B cell (primary cell): ENCODE results near the gene ZNF638. TPM values are rescaled to one million over a fixed set of nuclear protein-coding genes. Genes with fewer than 3 reads are reported as not detected.

ENCODE experiments used
- ATAC-seq: fragments of 200-7000 bp; cut with Tn5 transposase; one replicate; pipeline ENCODE4 v1.10.0; 2021; ENCODE audit warnings: low read depth, mild to moderate bottlenecking, moderate number of reproducible peaks, moderate library complexity
- CTCF ChIA-PET: fragments of 350-600 bp; sonication (Branson Sonifier 250); formaldehyde crosslinking; loops from one replicate; lab custom pipeline; 2021; ENCODE audit warnings: antibody characterized with exemption, inconsistent platforms; lab: Charles Lee
- POLR2A ChIA-PET: fragments of 350-600 bp; sonication (Branson Sonifier 250); formaldehyde crosslinking; loops from one replicate; lab custom pipeline; 2021; ENCODE audit warnings: antibody characterized with exemption; lab: Charles Lee
- DNase-seq: peaks from one replicate; pipeline ENCODE4 v3.0.0; 2013
- H2AFZ ChIP-seq: 2 replicates; pipeline ENCODE4 v1.6.1; 2012; ENCODE audit warnings: mild to moderate bottlenecking, low read depth, low read length; ENCODE audit not compliant: insufficient read depth, poor library complexity, severe bottlenecking
- H3K27ac ChIP-seq, 2 donors: 1 replicate in 1 of 2; 2 replicates in 1 of 2; pipeline ENCODE4 v1.5.1; 2012 to 2013; ENCODE audit warnings: low read length in 2 of 2, mild to moderate bottlenecking in 2 of 2, moderate library complexity in 1 of 2
- H3K27me3 ChIP-seq, 4 experiments: fragments of 200-600 bp in 1 of 4; sonication (generic) in 1 of 4; replicated peaks in 1 of 4; 1 replicate in 2 of 4; 2 replicates in 2 of 4; pipeline versions ENCODE4 v1.6.1 to v1.7.0; 2013 to 2016; ENCODE audit warnings: low read length in 3 of 4, mild to moderate bottlenecking in 2 of 4, mixed read lengths in 1 of 4, moderate library complexity in 1 of 4; ENCODE audit not compliant: insufficient read depth in 4 of 4, control insufficient read depth in 3 of 4; ENCODE audit errors: control extremely low read depth in 1 of 4
- H3K36me3 ChIP-seq, 2 experiments: replicated peaks in 1 of 2; 1 replicate in 1 of 2; 2 replicates in 1 of 2; pipeline versions ENCODE4 v1.6.1 to v1.7.1; 2013; ENCODE audit warnings: low read length in 1 of 2; ENCODE audit not compliant: insufficient read depth in 2 of 2, control insufficient read depth in 1 of 2; ENCODE audit errors: control extremely low read depth in 1 of 2, extremely low read depth in 1 of 2
- H3K4me1 ChIP-seq, 2 donors: fragments of 200-600 bp in 1 of 2; sonication (generic) in 1 of 2; 1 replicate in 1 of 2; 2 replicates in 1 of 2; pipeline versions ENCODE4 v1.5.1 to v1.6.1; 2013 to 2017; ENCODE audit warnings: low read length in 2 of 2; ENCODE audit not compliant: control insufficient read depth in 2 of 2, insufficient read depth in 2 of 2
- H3K4me2 ChIP-seq: replicated peaks from 2 replicates; pipeline ENCODE3; 2012; ENCODE audit warnings: mild to moderate bottlenecking, low read depth, low read length; ENCODE audit not compliant: poor library complexity, severe bottlenecking
- H3K4me3 ChIP-seq, 5 experiments: fragments of 200-600 bp in 1 of 5; sonication (generic) in 1 of 5; 1 replicate in 3 of 5; 2 replicates in 2 of 5; pipeline versions ENCODE4 v1.5.1 to v1.7.0; 2011 to 2016; ENCODE audit warnings: low read length in 4 of 5, mild to moderate bottlenecking in 4 of 5, low read depth in 2 of 5, control low read depth in 1 of 5, moderate library complexity in 1 of 5; ENCODE audit not compliant: insufficient read depth in 1 of 5; ENCODE audit errors: control extremely low read depth in 1 of 5, extremely low read depth in 1 of 5
- H3K79me2 ChIP-seq: fragments of 200-600 bp; sonication (generic); one replicate; pipeline ENCODE4 v1.6.0; 2016; ENCODE audit warnings: low read length; ENCODE audit not compliant: control insufficient read depth, insufficient read depth
- H3K9ac ChIP-seq: fragments of 200-600 bp; sonication (generic); 2 replicates; pipeline ENCODE4 v1.6.1; 2017; ENCODE audit warnings: mild to moderate bottlenecking, low read length, moderate library complexity
- H3K9me3 ChIP-seq, 3 donors: one replicate each; pipeline versions ENCODE4 v1.6.1 to v1.7.1; 2013; ENCODE audit warnings: low read length in 2 of 3; ENCODE audit not compliant: control insufficient read depth in 2 of 3, insufficient read depth in 1 of 3; ENCODE audit errors: control extremely low read depth in 1 of 3
- H4K20me1 ChIP-seq: 2 replicates; pipeline ENCODE4 v1.6.0; 2012; ENCODE audit warnings: mild to moderate bottlenecking, low read length; ENCODE audit not compliant: insufficient read depth, control insufficient read depth, poor library complexity, severe bottlenecking
- H3K27ac Mint-ChIP-seq: one replicate; pipeline ENCODE4 v1.8.0; 2021; ENCODE audit warnings: mixed read lengths
- H3K27me3 Mint-ChIP-seq: one replicate; pipeline ENCODE4 v1.8.0; 2021; ENCODE audit warnings: mixed read lengths
- H3K4me1 Mint-ChIP-seq: one replicate; pipeline ENCODE4 v1.8.0; 2021; ENCODE audit warnings: mixed read lengths
- H3K4me3 Mint-ChIP-seq: one replicate; pipeline ENCODE4 v1.8.0; 2021; ENCODE audit warnings: mixed read lengths
- H3K9me3 Mint-ChIP-seq: one replicate; pipeline ENCODE4 v1.8.0; 2022; ENCODE audit warnings: mixed read lengths; ENCODE audit not compliant: insufficient read depth
- CTCF ChIP-seq: fragments of 200-600 bp; IDR thresholded peaks from one replicate; pipeline ENCODE4 v1.8.0; 2022; ENCODE audit warnings: antibody characterized with exemption, mild to moderate bottlenecking
- EZH2 ChIP-seq: IDR thresholded peaks from 2 replicates; pipeline ENCODE4 v1.6.1; 2012; ENCODE audit warnings: borderline replicate concordance, low read depth, mild to moderate bottlenecking, moderate library complexity, low read length; ENCODE audit not compliant: insufficient read depth, poor library complexity, severe bottlenecking
- WGBS: methylation state at CpG from one replicate; pipeline ENCODE4 v1.1.5; 2013; ENCODE audit warnings: missing lambda C conversion rate; ENCODE audit not compliant: insufficient coverage; 5-methylcytosine and 5-hydroxymethylcytosine counted together
- intact Hi-C: fragments of 100-400 bp; cut with micrococcal nuclease; formaldehyde crosslinking; loops from one replicate; pipeline ENCODE4 v1.10.0; 2022
- polyA plus RNA-seq: library from polyadenylated mRNA; depleted of rRNA; stranded (reverse); fragments of >200 nt; gene quantifications from 2 replicates; pipeline ENCODE4 v1.2.3, GENCODE V29; 2012
- total RNA-seq, 2 donors: library from RNA; stranded (reverse); fragments of 120-200 nt in 1 of 2; gene quantifications; 1 replicate in 1 of 2; 2 replicates in 1 of 2; pipeline versions ENCODE4 v1.2.3 to v1.2.4, GENCODE V29; 2013 to 2022

The ZNF638 gene
- total and polyA plus RNA-seq, 2 donors (not counting 1 experiment from before 2014, with no cell fraction given): 60.1 to 221 TPM

GRCh38 chr2:71469403-71470398, 138.1 kb downstream of the ZNF638 start:
- Histone ChIP-seq H3K4me2 (no peak overlapping the region), H3K27ac (no peak overlapping the region), H3K27me3 (peaks cover 0 to 36% (median 18%) of the 10 kb centered on the region in 4 experiments), H3K79me2 (no peaks in the 10 kb centered on the region), H2AFZ (no peak overlapping the region), H3K4me3 (no peak overlapping the region), H3K4me1 (peaks cover 12 to 14% of the 10 kb centered on the region in 2 donors), H3K36me3 (no peaks in the 10 kb centered on the region), H3K9me3 (peaks cover 0 to 5% (median 0%) of the 10 kb centered on the region in 3 donors), H3K9ac (no peak overlapping the region), H4K20me1 (no peaks in the 10 kb centered on the region)
- 74% methylated on average over 3 of the region's 8 CpGs for WGBS
- Mint-ChIP-seq H3K4me3 (no peak overlapping the region), H3K27ac (no peak overlapping the region), H3K4me1 (peaks cover 15% of the 10 kb centered on the region), H3K9me3 (no peaks in the 10 kb centered on the region), H3K27me3 (peaks cover 43% of the 10 kb centered on the region)
- ChIA-PET POLR2A (no interaction called here), CTCF (no interaction called here)
- no peak for DNase-seq
- no peak for ATAC-seq
- TF ChIP-seq EZH2 (no peak), CTCF (no peak)
- intact Hi-C loops: no loop called here

GRCh38 chr2:71471276-71471675, 139.7 kb downstream of the ZNF638 start:
- H3K36me3 ChIP-seq: no peaks in the 10 kb centered on the region
- no peaks in the 10 kb centered on the region for H4K20me1 ChIP-seq
- intact Hi-C loops: no loop called here
- H3K4me1 Mint-ChIP-seq: peaks cover 15% of the 10 kb centered on the region
- no peak overlapping the region for H3K4me3 ChIP-seq
- H3K27me3 Mint-ChIP-seq: peaks cover 43% of the 10 kb centered on the region
- H3K9me3 ChIP-seq: no peaks in the 10 kb centered on the region
- ATAC-seq (no peak), DNase-seq (no peak)
- no peaks in the 10 kb centered on the region for H3K9me3 Mint-ChIP-seq
- TF ChIP-seq CTCF (no peak), EZH2 (no peak)
- no CpG with 5 or more reads among the region's 1 CpG for WGBS
- peaks cover 5 to 9% of the 10 kb centered on the region in 2 donors for H3K4me1 ChIP-seq
- H3K4me3 Mint-ChIP-seq: no peak overlapping the region
- H3K27me3 ChIP-seq: peaks cover 0 to 22% (median 11%) of the 10 kb centered on the region in 4 experiments
- no peak overlapping the region for H3K27ac Mint-ChIP-seq
- CTCF ChIA-PET: no interaction called here
- no peak overlapping the region for H3K9ac ChIP-seq
- POLR2A ChIA-PET: no interaction called here
- H3K4me2 ChIP-seq: no peak overlapping the region
- H3K79me2 ChIP-seq: no peaks in the 10 kb centered on the region
- H3K27ac ChIP-seq: no peak overlapping the region
- H2AFZ ChIP-seq: no peak overlapping the region
